Medulla oblongata (tissue), 1 donor: ENCODE results near the gene TTC7B.

Source experiments
- DNase-seq: peaks from one replicate; pipeline ENCODE4 v3.0.0-alpha.2; 2015; ENCODE audit errors: extremely low spot score

TTC7B gene

DNA sequence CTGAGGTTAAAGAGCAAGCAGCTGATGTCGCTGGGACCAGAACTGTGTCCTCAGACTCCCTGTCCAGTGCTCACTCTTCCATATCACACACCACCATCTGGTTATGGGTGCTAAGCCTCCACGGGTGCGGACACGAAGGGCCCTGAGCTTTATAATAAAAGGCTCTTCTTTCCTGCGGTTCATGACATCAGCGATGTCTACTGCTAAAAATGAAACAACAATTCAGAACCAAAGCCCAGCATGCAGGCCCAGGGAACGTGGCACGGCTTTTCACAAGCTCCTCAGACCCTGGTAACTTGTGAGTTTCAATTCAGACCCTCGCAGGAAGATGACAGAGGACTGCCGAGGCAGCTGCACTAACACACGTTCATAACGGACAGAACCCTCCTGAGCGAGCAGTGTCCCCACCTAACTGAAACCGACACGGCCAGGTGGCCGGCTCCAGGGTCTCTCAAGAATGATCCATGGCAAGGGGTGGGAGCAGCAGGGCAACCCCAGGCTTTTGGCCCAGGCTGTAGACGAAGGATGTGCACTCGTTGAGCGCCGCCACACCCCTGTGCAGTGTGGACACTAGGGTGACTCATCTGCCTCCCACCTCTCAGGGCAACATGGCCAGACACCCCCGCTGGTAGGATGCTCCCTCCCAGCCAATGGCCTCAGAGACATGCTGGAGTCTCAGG is 239.1 kb downstream of the TTC7B start:
- peak; percentile 30 for DNase-seq

DNA sequence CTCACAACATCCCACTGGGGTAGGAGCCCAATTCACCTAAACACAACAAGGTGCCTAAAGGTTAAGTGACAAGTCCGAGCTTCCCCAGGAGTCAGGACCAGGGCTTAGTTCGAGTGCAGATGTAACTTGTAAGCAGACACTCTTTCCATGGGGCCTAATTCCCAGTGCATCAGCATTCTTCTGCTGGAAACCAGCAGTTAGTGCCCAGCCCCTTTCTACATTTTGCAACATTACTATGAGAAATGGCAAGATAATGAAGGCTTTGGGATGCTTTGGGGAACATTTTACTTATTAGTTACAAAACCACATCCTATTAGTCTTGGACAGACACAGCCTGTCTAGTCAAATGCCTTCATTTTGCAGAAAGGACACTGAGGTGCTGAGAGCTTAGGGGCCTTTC is 239.6 kb downstream of the TTC7B start:
- no peak for DNase-seq

DNA sequence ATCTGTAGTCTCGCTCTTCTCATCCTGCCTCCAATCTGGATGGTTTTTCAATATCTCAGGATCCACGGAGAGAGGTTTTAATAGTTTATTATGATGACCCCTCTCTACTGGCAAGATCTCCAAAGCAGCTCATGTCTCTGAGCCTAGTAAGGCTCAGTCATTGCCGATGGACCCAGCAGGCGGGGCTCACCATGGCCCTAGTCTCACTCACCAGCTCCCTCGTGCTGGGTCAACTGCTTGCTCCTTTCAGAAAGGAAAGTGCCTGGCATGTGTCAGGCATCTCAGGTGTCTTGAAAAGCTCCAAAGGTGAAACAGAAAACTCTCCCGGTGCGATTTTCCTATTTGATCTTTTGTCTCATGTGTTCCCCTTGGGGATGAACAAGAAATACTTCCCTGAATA is 240.4 kb downstream of the TTC7B start:
- DNase-seq: no peak

DNA sequence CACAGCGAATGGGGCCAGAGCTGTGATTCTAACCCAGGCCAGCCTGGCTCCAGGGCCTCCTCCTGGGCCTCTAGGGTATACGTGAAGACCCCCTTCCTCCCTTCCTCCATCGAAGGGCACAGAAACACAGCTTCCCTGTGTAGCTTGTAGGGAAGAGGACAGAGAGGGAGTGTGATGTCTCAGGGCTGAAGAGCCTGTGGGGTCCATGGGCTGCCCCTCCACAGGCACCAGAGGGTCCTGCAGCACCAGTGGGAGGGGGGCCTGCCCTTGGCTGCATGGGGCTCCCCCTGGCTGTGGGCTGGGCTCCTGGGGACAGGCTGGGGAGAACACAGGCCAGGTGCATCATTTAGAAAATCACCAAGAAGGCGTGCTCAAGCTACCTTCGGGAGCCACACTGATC is 240.9 kb downstream of the TTC7B start:
- DNase-seq: no peak

DNA sequence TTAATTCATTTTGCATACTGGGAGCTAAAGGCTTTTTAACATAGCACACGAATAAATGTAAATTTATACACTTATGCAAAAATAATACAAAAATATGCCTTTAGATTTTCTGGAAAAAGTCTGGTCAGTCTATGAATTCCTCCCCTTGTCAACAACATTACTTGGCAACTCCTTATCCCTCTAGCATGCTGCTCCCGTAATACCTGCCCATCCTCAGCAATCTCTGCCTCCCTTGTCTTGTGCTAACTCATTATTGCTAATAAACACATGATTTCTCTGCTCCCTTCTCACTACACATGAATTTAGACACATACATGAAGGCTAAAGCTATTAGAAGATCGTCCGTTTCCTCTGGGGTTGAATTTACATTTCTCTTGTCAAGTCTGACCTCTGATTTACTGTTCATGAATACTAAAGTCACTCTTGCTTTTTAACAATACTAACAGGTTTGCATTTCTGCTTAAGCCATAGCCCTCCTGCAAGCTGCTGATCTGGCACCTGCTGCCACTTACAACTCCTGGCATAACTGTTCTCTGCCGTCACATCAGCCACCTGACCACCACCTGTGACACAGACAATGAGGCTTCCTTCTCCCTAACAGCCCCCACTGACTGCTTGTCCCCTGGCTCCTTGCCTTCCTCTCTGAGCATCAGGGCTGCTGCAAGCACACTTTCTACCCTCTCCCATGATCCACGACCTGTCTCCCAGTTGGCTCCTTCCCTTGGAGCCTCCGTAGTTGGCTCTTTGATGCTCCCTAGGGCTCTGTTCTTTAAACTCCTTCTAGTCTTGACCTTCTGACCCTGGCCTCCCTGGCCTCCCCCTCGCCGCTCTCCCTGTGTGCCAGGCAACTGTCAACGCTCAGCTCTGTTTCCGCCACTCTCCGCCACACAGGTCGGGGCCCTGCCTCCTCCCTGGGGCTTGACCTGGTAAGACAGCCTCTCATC is 241.8 kb downstream of the TTC7B start:
- DNase-seq: peak; percentile 30

DNA sequence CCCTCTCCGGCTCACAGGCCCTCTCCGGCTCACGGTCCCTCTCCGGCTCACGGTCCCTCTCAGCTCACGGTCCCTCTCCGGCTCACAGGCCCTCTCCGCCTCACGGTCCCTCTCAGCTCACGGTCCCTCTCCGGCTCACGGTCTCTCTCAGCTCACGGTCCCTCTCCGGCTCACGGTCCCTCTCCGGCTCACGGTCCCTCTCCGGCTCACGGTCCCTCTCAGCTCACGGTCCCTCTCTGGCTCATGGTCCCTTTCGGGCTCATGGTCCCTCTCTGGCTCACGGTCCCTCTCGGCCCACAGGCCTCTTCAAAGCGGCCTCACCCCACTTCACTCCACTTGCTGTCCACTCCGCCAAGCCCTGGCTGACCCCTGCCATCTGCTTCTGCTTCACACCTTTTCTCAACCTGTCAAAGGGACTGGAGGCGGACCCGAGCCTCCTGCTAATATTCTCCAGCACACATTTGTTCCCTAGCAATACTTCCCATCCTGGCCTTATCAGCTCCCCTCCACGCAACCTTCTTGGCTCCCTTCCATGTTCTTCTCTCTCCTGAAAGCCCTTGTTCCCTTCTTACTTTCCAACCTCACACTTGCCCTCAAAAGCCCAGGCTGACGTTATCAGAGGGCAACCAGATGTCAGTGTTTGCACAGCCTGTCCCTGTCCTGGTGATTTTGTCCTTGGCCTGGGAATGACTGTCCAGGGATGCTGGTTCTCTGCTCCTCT is 242.7 kb downstream of the TTC7B start:
- DNase-seq: no peak

DNA sequence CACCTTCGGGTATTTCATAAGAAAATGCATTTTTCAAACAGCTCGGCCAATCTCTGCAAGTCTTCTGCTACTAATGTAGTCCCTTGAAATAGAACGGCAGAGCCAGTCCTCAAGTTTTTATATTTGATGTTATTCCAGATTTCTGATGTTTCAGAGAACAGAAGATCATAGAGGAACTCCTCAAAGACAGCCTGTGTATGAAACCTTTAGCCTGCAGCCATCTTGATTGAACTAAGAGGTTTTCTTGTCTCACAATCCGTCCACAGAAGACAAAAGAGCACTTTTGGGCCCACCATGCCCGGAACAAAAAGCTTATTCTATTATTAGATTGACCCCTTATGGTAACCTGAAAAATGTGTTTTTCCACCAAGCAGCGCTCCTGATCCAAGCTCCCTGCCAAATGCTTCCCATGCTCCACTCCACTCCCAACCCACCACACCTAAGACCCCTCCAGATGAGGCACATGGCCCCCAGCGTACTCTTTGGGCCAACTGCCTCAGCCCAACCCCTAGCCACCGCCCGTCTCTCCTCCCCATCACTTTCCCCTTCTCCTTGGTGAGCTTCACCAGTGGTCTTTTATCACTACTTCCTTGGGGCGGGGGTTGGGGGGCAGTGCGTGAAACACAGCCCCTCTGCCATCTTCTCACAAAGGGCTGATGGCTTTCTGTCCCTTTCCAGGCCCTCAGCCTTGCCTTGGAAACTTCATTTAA is 243.6 kb downstream of the TTC7B start:
- DNase-seq: no peak

DNA sequence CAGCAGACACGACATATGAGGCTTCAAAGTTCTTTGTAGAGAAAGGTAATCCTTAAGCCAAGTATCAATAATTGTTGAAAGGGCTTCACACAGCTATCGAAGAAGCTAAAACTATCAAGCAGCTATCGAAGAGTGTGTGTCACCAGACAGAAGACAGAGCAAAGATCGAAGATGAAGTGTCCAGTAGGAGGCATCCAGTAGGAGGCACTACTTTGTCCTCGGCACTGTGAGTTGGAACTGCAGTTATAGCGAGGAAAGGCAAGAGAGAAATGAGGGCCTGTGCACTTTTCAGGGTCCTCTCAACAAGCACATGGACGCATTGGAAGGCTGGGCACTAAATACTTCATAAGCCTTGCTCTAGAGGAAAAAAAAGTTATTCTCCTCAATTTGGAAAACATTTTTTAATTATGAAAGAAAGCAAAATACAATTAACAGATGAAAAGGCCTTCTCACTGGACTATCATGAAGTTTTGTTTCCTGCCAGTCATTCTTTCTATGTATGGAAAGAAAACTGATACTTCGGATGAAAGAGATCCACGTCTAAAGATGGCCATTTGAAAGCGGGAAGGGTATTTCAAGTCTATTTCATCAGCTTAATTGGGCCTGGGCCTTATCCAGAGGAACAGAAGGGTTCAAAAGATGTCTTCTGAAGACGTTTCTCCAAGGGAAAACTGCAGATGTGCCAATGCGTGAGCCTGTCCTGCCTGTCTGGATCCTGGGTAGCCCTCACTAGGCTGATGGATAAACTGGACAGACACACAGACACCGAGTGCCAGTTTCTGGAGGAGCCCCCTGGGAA is 244.9 kb downstream of the TTC7B start:
- DNase-seq: no peak

DNA sequence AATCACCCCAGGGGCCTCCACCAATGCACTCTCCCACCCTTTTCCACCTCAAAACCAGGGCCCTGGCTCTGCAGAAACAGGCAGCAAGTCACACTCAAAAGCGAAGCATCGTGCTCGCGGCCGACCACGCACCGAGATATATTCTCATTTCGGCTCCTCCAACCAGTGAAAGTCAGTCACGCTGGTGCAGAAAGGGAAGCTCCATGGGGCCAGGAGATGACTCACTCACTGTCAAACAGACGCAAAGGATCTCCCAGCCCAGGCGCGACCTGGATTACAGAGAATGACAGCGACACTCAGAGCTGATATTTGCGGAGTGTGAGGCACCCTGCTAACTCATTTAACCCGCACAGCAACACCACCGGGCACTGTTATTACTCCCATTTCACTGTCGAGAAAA is 245.8 kb downstream of the TTC7B start:
- no peak for DNase-seq

DNA sequence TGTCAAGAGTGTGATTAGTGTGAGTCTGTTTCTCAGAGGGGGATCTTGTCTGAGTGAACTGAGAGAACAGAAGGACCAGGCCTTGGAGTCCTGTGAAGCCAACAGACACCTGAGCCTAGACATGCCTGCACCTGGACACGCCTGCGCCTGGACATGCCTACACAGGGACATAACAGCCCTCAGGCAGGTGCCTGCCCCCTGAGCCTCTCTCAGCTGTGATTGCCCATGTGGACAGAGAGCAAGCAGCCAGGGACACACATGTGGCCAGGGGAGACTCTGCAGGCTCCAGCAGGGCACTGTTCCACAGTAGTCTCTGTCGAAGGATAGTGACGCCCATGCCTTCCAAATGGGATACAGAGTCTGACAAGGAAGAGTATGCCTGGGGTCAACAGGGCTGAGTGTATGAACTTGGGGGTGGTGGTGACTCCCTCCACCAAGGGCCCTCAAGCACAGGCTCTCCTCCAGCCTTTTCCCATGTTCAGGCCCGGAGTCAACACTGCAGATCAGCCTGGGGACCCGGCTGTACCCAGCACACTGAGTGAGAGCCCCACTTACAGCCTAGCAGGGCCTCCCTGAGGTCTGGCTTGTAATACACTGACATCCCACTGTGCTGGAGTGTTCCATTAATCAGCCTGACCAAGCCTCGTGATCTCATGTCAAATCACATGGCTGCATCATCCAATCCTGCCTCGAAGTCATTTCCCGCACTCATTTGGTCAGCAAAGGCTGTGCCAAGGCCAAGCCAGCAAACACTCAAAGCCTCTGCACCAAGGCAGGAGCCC is 246.4 kb downstream of the TTC7B start:
- DNase-seq: no peak

DNA sequence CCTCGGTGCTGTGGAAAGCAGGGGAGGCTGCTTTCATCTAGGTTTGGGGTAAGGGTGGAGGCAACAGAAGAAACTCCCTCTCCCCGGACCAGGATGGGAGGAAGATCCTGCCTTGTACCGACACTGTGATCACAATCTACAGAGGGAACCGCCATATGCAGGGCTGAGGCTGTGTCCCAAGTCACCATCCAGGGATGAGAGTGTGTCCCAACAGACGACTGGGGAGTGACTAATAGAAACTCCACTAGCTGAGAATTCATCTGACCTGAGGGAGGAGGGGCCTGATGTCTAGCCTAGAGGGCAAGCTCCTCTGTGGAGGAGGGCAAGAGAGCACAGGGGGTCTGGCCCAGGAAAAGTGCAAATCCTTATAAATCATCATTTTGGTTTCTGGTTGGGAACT is 247.0 kb downstream of the TTC7B start:
- DNase-seq: peak; percentile 17

DNA sequence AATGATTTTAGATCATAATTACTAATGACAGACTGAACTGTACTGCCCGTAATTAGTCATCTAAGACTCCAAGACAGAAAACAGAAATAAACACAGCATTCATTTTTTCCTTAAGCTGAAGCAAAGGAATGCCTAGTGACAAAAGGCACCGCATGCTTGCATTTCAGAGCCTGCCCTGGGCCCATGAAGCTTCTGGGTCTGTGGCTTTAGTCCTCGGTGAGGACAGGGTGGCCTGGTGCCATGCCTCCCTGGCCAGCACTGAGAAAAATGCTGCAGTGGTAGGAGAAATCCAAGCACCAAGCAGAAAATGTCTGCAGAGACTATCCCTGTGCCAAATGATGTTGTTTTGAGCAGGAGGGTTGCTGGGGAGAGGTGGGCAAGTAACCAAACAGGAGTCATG is 247.8 kb downstream of the TTC7B start:
- DNase-seq: peak; percentile 78

DNA sequence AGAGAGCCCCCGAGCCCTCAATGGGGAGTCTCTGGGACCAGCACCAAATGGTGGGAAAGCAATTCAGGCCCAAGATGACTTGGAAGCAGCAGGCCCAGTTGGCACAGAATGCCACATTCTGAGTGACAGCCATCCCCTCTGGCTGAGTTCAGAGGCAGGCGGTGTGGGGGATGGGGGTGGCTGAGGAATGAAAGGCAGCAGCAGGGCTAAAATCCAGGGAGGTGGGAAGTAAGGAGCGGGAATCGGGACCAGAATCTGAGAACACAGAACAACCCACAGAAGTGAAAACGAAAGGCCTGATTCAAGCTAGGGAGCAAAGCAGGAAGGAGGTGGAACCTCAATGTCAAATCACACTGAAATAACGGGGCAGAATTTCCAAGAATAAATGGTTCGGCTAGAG is 248.2 kb downstream of the TTC7B start:
- peak; percentile 63 for DNase-seq

DNA sequence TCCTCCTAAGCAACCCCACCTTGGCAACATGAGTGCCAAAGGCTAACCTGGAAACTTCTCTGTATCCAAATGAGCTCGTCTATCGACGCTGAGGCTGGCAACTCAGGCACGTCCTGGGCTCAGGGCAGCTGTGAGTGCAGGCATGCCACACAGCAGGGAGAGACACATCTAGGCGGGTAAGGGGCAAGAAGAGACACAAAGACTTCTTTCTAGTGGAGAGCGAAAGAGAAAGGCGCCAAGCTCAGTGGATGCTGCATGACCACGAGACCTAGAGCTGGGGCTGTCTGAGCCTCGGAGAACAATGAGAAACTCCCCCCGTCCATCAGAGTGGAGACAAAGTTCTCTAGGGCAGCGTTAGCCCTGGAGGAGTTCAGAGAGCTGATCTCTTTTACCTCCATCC is 249.0 kb downstream of the TTC7B start:
- DNase-seq: peak; percentile 94

DNA sequence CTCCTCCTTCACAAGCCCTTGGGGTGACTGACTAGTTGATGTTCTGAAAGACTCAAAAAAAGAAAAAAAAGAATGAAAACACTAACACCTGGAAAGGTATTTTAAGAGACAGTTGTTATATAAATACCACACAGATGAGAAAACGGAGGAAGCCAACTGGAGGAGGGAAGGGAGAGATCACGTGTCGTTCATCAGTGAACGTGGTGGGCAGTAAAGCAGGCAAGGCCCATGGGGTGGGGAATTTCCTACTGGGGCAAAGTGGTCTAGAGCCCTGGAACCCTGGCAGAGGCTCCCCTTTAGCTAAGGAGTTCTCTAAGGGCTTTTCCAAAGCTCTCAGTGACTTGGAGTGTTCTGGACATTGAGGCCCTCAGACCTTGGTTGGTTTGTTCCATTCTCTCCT is 249.7 kb downstream of the TTC7B start:
- DNase-seq: no peak

DNA sequence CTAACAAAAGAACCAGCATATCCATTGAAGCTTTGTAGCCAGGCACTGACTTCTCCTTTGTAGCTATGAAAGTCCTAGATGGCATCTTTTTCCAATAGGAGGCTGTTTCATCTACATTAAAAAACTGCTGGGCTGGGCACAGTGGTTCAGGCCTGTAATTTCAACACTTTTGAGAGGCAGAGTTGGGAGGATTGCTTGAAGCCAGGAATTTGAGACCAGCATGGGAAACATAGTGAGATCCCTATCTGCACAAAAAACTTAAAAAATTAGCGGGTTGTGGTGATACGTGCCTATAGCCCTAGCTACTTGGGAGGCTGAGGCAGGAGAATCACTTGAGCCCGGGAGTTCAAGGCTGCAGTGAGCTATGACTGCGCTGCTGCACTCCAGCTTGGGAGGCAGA is 251.7 kb downstream of the TTC7B start:
- no peak for DNase-seq

DNA sequence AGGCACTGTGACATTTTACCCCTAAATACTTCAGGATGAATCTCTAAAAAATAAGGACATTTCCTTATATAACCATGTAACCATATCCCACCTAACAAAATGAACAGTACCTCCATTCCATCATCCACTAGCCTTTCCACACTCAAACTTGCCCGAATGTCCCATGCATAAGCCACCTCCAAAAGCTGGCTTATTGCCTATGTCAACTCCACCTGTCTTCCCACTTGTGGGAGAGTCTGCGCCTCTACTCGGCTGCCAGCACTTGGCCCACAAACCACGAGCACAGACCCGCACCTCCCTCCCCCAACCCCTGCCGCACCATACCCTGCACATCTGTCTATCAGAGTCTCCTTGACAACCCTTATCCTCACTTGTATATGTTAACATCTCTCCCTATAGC is 253.6 kb downstream of the TTC7B start:
- DNase-seq: no peak

DNA sequence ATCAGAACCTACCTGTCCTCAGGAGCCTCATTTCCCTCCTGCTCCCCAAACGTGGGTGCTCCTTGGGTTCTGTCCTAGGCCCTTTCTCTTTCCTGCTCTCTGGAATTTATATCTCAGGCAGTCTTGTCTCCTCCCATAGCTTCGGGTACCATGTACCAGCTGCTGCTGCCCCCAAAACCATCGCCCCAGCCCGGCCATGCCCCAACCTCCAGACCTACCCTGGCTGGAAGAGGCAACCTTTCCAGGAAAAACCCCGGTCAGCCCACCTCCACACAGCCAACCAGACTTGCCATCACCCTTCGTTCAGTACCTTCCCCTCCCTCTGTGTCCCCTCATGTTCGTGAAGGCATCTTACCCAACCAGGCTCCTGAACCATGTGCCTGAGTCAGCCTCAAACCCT is 254.3 kb downstream of the TTC7B start:
- DNase-seq: no peak

DNA sequence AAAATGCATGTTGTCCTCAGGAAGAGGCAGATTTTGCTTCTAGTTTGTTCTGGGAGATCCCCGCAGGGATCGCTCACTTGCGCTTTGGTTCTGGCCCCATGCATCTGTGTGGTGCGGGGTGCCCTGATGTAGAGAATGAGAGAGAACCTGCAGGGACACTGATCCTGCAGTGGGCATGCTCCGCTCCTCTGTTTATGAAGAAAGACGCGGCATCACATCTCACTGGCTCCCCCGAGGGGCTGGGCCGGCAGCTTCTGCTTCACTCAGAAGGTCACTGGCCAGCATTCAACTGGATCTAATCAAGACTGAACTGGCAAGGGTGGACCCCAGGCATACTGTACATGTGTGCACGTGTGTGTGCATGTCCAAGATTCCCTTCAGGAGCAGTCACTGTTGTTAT is 255.2 kb downstream of the TTC7B start:
- no peak for DNase-seq

DNA sequence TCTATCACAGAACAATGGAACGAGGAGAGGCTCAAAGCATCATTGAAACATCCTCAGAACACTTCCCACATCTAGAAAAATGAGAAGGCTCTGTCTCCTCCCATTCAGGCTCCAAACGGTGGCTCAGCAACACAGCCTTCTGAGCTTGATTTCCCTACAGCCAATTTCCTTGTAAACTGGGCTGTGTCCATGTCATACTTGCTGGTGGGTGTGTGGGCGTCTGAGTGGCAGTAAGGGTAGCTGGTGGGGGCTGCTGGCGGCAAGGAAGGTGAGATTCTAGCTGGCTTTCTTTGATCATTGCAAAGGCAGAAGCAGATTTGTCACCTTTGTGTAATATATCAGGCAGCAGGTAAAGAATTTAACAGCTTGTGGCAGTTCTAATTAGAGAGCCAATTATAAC is 255.7 kb downstream of the TTC7B start:
- no peak for DNase-seq
